HG03432 (cell line): ENCODE measurements around the gene MUC16.
"Not testable (repeated sequence)": the region's sequence is repeated elsewhere in the genome, so short reads cannot be mapped to it uniquely, and the experiment has no call there.

Experiments used
- ATAC-seq: cut with Tn5 transposase; IDR thresholded peaks from one replicate; pipeline ENCODE4 v1.9.1; 2021; ENCODE audit warnings: mild to moderate bottlenecking, moderate library complexity; ENCODE audit not compliant: unreplicated experiment

MUC16 gene

DNA sequence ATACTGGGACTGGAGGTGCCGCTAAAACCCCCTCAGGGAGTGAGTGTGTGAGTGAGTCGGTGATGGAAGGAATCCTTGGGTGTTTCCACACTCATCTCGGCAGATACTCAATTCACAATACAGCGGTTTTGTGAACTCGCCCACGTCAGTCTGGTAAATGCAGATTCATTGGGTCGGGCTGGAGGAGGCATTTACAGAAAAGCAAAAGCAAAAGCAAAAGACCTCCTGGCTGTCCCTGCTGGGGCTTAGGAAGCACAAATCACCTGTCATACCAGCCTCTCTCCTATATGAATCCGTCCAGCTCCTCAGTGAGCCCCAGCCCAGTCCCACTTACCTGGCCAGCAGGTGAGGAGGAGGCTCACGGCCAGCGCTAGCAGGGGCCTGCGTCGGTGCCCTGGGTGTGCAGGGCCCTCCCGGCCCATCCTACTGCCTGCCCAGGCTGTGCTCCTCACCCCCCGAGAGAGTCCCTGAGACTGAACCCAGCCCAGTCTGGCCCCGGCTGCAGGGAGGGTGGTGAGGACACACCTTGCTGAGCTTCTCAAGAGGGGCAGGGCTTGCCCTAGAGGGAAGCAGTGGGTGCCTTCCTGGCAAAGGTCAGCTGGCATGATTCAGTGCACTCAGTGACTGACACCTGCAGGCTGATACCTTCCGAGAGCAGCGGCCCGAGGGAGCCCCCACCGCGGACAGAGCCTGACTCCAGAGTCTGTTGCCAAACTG, at the start of gene MUC16:
MUC16 (minus strand) TSS at position 475 of the 717 bp plus-strand sequence.
- no peak for ATAC-seq

DNA sequence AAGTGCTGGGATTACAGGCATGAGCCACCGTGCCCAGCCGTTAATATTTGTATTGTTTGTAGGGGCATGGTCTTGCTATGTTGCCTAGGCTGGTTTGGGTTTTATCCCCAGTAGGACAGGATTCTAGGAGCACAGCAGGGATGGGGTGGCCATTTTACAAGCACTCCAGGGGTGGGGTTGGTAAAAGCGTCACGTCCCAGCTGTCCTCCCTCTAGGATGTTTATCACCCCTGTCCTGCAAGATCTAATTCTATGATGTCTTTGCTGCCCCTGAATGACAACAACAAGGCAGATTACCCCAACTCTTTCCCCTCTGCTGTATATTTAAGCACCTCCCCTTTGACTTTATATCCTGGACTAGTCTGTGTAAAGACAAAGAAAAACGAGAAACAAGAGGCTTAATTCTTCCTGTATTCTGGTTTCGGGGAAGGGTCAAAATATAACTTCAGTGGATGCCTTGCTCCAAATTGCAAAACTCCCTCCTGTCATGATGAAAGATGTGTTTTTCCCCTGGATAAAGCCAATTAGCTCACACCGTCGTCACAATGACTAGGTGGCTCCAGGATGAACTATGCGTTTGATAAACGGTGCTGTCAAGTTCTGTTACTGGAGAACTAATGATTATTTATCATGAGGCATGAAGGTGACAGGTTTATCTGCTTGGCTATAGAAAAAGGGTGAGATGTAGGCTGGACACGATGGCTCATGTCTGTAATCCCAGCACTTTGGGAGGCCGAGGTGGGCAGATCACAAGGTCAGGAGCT, 48.9 kb upstream of the MUC16 start:
- no peak for ATAC-seq

DNA sequence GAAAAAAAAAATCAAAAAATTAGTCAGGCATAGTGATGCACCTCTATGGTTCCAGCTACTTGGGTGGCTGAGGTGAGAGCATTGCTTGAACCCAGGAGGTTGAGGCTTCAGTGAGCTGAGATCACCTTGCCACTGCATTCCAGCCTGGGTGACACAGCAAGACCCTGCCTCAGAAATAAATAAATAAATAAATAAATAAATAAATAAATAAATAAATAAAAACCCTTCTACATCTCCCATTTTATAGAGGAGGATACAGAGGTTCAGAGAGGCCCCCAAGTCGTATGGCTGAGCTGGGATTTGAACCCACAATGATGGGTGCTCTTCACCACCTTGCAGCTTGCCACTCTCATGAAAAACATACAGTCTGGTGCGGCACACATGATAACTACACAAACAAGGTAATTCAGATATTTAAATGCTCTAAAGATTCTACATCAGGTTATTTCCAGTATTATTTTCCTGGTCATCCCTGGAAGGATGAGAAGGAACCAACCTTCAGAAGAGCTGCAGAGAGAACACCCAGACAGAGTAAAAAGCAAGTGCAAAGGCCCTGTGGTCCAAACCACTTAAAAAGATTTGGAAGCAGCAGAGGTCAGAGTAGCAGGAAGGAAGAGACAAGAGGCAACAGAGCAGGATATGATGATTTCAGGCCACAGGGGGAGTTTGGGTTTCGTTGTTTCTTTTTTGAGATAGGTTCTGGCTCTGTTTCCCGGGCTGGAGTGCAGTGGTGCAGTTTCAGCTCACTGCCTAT, 47.5 kb upstream of the MUC16 start:
- no peak for ATAC-seq

DNA sequence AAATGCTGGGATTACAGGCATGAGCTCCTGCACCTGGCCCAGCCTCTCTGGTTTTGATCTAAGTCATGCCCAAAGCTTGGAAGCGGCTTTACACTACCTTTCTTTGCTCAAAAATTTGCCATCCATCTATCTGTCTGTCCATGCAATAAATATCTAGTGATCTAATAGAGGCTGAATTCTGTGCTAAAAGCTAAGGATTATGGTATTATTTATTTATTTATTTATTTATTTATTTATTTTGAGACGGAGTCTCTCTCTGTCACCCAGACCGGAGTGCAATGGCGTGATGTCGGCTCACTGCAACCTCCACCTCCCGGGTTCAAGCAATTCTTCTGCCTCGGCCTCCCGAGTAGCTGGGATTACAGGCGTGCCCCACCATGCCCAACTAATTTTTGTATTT, 45.9 kb upstream of the MUC16 start:
- not testable (repeated sequence) for ATAC-seq

DNA sequence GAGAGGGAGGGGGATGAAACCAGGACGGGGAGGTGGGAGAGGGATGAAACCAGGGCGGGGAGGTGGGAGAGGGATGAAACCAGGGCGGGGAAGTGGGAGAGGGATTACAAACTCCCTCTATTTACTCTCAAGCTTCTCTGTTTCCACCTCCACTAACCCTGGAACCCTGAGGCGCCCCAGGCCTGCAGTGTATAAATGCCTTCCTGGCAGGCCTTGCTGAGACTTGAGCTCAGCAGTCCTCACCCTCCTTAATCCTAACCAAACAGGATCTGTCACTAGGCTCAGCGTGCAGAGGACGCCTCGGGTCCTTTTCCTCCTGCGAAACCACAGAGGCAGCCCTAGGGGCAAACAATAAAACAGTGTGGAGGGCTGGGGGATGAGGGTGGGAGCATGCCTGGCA, 44.6 kb upstream of the MUC16 start:
- ATAC-seq = no peak

DNA sequence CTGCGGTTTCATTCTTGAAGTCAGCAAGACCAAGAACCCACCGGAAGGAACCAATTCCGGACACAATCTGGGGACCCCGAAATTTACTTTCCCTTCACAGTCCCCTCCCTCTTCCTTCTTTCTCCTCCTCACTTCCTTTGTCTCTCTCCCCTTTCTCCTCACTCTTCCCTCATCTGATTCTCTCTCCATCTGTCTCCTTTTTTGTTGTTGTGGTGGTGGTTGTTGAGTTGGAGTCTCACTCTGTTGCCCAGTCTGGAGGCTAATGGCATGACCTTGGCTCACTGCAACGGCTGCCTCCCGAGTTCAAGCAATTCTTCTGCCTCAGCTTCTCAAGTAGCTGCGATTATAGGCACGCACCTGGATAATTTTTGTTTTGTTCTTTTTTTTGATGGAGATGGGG, 44.0 kb upstream of the MUC16 start:
- ATAC-seq = no peak

DNA sequence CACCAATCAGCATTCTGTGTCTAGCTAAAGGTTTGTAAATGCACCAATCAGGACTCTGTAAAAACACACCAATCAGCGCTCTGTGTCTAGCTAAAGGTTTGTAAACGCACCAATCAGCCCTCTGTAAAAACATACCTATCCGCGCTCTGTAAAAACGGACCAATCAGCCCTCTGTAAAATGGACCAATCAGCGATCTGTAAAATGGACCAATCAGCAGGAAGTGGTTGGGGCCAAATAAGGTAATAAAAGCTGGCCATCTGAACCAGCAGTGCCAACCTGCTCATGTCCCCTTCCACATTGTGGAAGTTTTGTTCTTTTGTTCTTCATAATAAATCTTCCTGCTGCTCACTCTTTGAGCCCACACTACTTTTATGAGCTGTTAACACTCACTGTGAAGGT, 43.5 kb upstream of the MUC16 start:
- not testable (repeated sequence) for ATAC-seq

DNA sequence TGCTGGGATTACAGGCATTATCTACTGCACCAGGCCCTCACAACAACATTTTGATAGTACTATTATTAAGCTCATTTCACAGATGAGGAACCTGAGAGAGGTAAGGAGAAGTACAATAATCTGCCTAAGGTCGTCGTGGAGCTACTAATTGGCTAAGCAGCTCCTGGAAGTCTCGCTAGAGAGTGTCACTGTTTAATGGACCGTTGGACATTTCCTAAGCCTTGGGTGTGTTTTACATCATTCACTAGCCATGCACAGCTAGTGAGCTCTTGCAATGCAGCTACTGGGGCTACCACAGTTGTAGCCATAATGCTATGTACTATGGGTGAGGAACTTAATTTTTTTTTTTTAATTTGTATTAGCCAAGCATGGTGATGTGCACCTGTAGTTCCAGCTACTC, 42.7 kb upstream of the MUC16 start:
- no peak for ATAC-seq

DNA sequence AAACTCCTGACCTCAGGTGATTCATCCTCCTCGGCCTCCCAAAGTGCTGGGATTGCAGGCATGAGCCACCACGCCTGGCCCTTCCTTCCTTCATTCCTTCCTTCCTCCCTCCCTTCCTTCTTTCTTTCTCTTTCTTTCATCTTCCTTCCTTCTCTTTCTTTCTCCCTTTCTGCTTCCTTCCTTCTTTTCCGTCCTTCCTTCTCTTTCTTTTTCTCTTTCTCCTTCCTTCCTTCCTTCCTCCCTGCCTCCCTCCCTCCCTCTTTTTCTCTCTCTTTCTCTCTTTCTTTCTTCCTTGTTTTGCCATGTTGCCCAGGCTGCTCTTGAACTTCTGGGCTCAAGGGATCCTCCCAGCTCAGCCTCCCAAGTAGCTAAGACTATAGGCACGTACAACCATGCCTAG, 36.5 kb upstream of the MUC16 start:
- ATAC-seq = no peak

DNA sequence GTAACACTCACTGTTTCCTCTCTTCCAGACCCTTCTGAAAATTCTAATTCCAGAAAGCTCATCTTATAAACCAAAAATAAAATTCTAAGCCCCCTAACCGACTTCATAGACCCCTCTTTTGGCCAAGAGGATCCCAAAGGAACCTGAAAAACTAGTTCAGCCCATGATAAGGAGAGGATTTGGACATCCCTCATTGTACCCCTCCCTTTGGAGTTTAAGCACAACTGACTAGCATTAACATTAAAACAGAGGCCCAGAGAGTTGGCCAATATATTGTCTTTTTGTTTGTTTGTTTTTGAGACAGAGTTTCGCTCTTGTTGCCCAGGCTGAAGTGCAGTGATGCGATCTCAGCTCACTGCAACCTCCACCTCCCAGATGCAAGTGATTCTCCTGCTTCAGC, 34.2 kb upstream of the MUC16 start:
- ATAC-seq = no peak

DNA sequence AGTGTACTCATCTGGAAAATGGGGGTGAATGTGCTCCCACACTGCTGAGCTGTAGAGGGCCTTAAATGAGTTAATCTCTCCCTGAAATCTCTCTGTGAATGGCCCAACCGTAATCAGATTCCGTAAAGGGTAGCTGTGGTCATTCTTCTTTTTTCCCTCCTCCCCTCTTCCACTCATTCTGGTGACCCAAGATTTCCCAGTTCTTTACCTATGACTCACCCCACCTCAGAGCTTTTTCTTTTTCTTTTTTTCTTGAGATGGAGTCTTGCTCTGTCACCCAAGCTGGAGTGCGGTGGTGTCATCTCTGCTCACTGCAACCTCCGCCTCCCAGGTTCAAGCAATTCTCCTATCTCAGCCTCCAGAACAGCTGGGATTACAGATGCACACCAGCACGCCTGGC, 33.3 kb upstream of the MUC16 start:
- ATAC-seq = no peak

DNA sequence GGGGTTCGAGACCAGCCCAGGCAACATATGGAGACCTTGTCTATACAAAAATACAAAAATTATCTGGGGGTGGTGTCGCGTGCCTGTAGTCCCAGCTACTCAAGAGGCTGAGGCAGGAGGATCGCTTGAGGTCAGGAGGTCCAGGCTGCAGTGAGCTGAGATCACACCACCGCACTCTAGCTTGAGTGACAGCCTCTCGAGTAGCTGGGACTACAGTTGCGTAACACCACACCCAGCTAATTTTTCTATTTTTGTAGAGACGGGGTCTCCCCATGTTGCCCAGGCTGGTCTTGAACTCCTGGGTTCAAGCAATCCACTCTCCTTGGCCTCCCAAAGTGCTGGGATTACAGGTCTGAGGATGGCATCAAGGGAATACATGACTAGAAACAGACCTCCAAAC, 30.8 kb upstream of the MUC16 start:
- ATAC-seq = no peak

DNA sequence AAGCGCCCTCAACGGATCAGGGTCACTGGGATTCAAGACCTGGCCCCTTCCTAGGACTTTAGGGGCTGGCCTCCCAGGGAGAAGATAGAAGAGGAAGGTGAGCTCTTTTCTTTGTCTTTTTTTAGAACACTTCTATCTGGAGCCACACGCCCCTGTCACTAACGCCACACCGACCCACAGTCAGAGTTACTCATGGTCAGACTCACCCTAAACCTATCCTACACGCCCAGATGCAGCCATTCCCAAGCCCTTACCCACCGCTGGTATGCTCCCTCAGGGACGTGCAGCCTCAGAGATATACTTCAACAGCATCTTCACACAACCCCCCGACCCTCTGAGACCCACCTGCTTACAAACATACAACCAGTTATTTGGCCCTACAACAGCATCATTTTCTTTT, 29.9 kb upstream of the MUC16 start:
- ATAC-seq = no peak

DNA sequence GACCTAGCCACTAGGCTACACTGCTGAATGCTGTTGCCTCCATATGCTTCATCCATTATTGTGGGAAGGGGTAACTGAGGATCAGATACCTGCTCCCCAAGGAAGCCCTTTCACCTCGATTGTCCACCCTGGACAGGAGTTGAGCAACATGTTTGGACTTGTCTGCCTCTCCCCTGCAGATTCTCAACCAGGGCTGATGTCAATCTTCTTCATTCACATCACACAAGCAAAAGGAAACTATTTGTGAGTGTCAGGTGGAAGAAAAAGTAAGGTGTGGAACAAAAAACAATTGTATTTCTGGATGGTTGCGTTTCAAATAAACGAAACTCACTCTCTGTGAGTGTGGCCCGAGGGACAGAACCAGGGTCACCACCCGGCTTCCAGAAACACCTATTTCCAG, 29.5 kb upstream of the MUC16 start:
- no peak for ATAC-seq

DNA sequence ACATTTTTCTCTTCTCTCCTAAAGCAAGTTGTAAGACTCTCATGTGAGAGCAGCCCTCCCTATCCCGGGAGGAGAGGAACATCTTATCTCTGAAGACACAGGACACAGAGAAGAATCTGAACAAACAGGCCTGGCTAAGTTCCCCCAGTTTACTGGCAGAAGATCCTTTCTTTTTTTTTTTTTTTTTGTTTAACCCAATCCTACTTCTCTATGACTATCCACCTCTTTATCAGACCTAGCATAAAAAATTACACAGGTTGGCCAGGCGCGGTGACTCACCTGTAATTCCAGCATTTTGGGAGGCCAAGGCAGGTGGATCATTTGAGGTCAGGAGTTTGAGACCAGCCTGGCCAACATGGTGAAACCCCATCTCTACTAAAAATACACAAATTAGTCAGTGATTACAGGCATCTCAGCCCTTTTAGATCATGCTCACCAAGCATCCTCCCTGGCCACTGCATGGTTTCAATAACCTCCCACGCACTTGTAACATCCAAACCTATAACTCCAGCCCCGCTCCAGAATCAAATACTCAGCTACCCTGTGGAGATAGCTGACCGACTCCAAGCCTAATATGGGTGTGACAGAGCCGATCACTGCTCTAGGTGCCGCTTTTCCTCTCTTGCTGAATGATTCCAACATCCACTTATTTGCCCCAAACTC, 27.3 kb upstream of the MUC16 start:
- ATAC-seq = no peak

DNA sequence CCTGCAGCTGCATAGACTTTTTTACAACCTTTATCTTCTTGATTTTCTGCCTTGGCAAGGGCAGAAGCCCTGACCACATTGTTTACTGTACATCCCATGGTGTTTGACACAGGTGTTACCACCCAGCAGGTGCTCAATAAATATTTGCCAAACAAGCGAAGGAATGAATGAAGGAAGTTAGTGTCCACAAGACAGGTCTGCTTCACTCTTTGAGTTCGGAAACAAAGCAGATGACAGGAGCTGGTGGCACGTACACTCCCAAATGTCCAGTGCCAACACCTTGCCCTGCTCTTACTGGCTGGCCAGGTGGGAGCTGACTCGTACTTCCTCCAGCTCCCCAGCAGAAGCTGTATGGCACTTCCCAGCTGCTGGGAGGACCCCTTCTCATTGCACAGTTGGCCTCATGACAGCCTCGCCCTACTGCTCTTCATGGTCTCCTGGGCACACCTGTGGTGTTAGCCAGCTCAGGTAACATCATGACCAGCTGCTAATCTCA, 22.0 kb upstream of the MUC16 start:
- ATAC-seq = no peak

DNA sequence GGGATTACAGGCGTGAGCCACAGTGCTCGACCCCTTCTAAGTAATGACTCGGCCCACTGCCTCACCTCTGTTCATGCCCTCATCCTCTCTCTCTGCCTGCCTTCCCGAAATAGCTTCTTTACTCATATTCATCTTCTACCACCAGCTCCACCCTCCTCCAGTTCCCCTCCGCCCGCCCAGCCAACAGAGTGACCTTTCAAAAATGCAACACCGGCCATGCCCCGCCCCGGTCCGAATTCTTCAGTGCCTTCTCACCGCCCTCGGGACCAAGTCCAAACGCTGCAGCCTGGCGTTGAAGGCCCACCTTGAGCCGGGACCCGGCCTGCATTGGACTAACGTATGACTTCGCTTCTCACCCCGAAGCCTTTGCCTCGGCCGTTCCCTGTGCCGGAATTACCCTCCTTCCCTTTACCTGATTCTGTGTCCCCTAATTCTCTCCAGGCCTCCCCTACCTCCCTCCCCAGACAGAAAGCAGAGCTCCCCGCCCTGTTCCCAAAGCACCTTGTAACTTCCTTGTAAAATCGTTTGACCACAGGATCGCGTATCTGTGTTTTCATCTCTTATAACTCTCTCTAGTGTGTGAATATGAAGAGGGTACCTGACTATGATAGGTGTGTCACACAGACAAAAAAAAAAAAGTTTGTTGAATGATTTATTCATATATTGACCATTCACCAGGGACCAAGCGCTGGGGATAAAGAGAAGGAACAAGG, 8.1 kb upstream of the MUC16 start:
- ATAC-seq = no peak

DNA sequence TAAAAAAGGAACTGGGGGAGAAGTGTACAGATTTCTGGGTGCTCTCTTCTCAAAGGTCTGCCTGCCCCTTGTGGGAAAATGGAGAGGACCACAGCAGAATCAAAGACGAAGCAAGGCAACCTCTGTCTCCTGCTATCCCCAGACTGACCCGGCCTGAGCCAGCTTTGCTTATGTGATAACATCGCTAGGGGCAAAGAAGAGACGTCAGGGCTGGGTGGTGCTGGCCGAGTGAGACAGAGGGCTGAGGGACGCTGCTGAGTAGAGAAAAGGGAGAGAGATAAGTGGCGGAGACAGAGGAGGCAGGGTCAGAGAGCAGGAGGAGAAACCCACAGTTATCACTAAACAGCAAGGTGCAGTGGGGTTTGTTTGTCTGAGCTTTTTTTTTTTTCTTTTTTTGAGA, 4.6 kb upstream of the MUC16 start:
- no peak for ATAC-seq

DNA sequence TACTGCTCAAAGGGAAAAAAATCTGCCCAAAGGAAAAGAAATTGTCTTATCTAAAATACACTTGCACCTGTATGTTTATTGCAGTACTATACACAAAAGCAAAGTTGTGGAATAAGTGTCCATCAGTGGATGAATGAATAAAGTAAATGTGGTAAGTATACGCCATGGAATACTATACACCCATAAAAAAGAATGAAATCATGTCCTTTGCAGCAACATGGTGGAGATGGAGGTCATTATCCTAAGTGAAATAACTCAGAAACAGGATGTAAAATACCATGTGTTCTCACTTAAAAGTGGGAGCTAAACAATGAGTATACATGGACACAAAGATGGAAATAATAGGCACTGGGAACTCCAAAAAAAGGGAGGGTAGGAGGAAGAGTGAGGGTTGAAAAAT, 3.8 kb upstream of the MUC16 start:
- ATAC-seq = no peak

DNA sequence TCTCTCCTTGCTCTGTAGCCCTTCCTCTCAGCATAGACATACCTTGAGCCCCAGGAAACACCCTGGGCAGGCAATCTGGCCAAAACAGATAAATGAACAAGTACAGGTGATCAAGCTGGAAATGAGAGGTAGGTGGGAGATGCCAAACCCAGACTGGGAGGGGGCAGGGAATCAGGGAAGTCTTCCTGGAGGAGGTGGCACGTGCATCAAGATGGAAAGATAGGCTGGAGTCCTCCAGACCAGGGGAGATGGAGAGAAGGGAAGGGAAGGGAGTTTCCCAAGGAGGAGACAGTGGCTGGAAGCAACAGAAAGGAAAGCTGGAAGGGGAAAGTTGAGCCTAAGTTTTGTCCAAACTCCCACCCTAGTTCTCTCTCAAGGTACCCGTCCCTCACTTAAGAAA, 1.7 kb upstream of the MUC16 start:
- ATAC-seq = no peak

DNA sequence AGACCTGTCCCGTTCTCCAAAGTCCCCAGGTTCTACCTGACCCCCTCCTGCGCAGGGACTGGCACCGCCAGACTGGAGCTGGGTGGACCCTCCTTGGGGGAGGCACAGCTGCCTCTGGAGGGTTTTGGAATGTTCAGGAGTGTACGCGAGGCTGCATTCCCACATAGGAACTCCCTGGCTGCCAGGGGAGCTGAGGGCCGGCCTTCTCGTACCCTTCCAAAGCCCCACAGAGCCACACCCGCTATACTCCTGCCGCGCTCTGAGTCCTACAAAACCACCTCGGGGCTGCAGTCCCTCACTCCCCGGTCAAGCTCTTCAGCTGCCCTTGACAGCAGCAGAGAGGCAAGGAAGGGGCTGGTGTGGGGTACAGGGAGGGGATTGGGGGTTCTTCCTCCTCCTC, 484 bp upstream of the MUC16 start:
- no peak for ATAC-seq
